ENCODE data around the gene CYREN.
A peak's percentile ranks its signal among the peaks of the same experiment; 100 is the strongest.
"Not testable (repeated sequence)": the region's sequence is repeated elsewhere in the genome, so short reads cannot be mapped to it uniquely, and the experiment has no call there.

The CYREN gene

GRCh38 chr7:135147899-135148721 lies 22.4 kb downstream of the CYREN start, which contains the start of gene TMEM140:
TSS of gene TMEM140 (plus strand) at chr7:135148072. CDS start at chr7:135164442, 16,370 bp downstream.
- H3K4me1 Mint-ChIP-seq (ENCODE audit: low read depth): peaks cover 57% of the 10 kb centered on the region
- H3K36me3 Mint-ChIP-seq (ENCODE audit: low read depth): peaks cover 33% of the 10 kb centered on the region
- peaks cover 5% of the 10 kb centered on the region for H3K9me3 Mint-ChIP-seq
- H3K27ac Mint-ChIP-seq: peak within 1 kb of the TSS; percentile 92
- peak within 1 kb of the TSS; percentile 84 for H3K4me3 Mint-ChIP-seq
- H3K27me3 Mint-ChIP-seq (ENCODE audit: low read depth): no peaks in the 10 kb centered on the region

- Mint-ChIP-seq H3K27ac (peak overlapping the region; percentile 92), H3K4me1 (ENCODE audit: low read depth) (peaks cover 54% of the 10 kb centered on the region), H3K9me3 (no peaks in the 10 kb centered on the region), H3K27me3 (ENCODE audit: low read depth) (no peaks in the 10 kb centered on the region), H3K36me3 (ENCODE audit: low read depth) (peaks cover 26% of the 10 kb centered on the region), H3K4me3 (peak overlapping the region; percentile 84)
These were observed 23.1 kb downstream of the CYREN start for GRCh38 chr7:135147341-135147898.

- H3K9me3 Mint-ChIP-seq: peaks cover 12% of the 10 kb centered on the region
- H3K27me3 Mint-ChIP-seq (ENCODE audit: low read depth): peaks cover 10% of the 10 kb centered on the region
- no peak overlapping the region for H3K4me3 Mint-ChIP-seq
- no peak overlapping the region for H3K27ac Mint-ChIP-seq
- peaks cover 29% of the 10 kb centered on the region for H3K4me1 Mint-ChIP-seq (ENCODE audit: low read depth)
- peaks cover 9% of the 10 kb centered on the region for H3K36me3 Mint-ChIP-seq (ENCODE audit: low read depth)
These were observed 26.4 kb downstream of the CYREN start for GRCh38 chr7:135143885-135144668.

GRCh38 chr7:135129579-135129978 lies 40.9 kb downstream of the CYREN start:
- Mint-ChIP-seq H3K4me3 (no peak overlapping the region), H3K4me1 (ENCODE audit: low read depth) (no peaks in the 10 kb centered on the region), H3K9me3 (peaks cover 3% of the 10 kb centered on the region), H3K27me3 (ENCODE audit: low read depth) (peaks cover 3% of the 10 kb centered on the region), H3K36me3 (ENCODE audit: low read depth) (peaks cover 2% of the 10 kb centered on the region), H3K27ac (no peak overlapping the region)

- no peak overlapping the region for H3K27ac Mint-ChIP-seq
- peaks cover 5% of the 10 kb centered on the region for H3K27me3 Mint-ChIP-seq (ENCODE audit: low read depth)
- H3K4me3 Mint-ChIP-seq: no peak overlapping the region
- peaks cover 5% of the 10 kb centered on the region for H3K9me3 Mint-ChIP-seq
- H3K4me1 Mint-ChIP-seq (ENCODE audit: low read depth): no peaks in the 10 kb centered on the region
- H3K36me3 Mint-ChIP-seq (ENCODE audit: low read depth): peaks cover 2% of the 10 kb centered on the region
These were observed 41.6 kb downstream of the CYREN start for GRCh38 chr7:135128931-135129330.

- H3K36me3 Mint-ChIP-seq (ENCODE audit: low read depth); H3K27ac Mint-ChIP-seq; H3K4me3 Mint-ChIP-seq; H3K27me3 Mint-ChIP-seq (ENCODE audit: low read depth); H3K4me1 Mint-ChIP-seq (ENCODE audit: low read depth): not testable (repeated sequence)
- peaks cover 14% of the 10 kb centered on the region for H3K9me3 Mint-ChIP-seq
These were observed 45.9 kb downstream of the CYREN start for GRCh38 chr7:135124631-135125030.

- Mint-ChIP-seq H3K9me3 (peaks cover 21% of the 10 kb centered on the region), H3K36me3 (ENCODE audit: low read depth) (no peaks in the 10 kb centered on the region), H3K27me3 (ENCODE audit: low read depth) (peaks cover 5% of the 10 kb centered on the region), H3K27ac (no peak overlapping the region), H3K4me3 (no peak overlapping the region), H3K4me1 (ENCODE audit: low read depth) (no peaks in the 10 kb centered on the region)
These were observed 48.6 kb downstream of the CYREN start for GRCh38 chr7:135121868-135122267.

GRCh38 chr7:135117096-135117495 lies 53.4 kb downstream of the CYREN start:
- no peaks in the 10 kb centered on the region for H3K36me3 Mint-ChIP-seq (ENCODE audit: low read depth)
- no peaks in the 10 kb centered on the region for H3K27me3 Mint-ChIP-seq (ENCODE audit: low read depth)
- H3K4me1 Mint-ChIP-seq (ENCODE audit: low read depth): no peaks in the 10 kb centered on the region
- H3K4me3 Mint-ChIP-seq: no peak overlapping the region
- no peak overlapping the region for H3K27ac Mint-ChIP-seq
- H3K9me3 Mint-ChIP-seq: peaks cover 16% of the 10 kb centered on the region
